ENCODE results near the gene SMIM14.

Gene SMIM14

DNA sequence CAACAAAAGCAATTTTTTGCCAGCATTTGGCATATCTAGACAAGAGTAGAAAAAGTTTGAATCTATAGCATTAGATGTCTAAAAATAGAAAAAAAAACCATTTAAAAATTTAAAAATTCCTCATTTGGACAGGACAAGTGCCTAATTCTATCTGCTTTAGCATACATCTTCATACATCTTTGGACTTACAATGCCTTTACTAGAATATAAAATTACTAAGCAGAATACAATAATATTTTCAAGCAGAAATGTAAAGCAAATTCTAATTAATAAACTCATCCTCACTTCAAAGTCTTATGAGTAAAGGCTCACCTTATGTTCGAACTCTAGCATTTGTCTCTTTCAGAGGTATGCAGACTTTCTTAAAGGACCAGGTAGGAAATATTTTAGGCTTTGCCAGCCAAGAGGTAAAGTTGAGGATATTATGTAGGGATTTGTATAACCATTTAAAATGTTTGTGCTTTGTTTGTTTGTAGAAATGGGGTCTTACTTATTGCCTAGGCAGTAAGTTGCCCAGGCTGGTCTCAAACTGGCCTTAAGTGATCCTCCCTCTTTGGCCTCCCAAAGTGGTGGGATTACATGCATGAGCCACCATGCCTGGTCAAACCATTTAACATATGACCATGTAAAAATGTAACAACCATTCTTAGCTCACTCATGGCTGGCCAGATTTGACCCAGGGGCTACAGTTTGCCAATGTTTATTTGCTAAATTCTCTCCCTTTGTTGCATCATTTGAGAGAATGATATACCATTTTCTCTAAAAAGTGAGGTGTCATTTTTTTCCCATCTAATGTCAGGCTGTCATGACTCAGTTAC, 140.5 kb downstream of the SMIM14 start:
- no peak overlapping the region for H3K27ac Mint-ChIP-seq
- H3K36me3 Mint-ChIP-seq (ENCODE audit: low read depth), result peaks cover 5% of the 10 kb centered on the region
- ATAC-seq (no peak), DNase-seq (no peak)
- H3K4me3 Mint-ChIP-seq, result no peak overlapping the region
- no peaks in the 10 kb centered on the region for H3K27me3 Mint-ChIP-seq
- no peaks in the 10 kb centered on the region for H3K4me1 Mint-ChIP-seq
- no peaks in the 10 kb centered on the region for H3K9me3 Mint-ChIP-seq

Data from activated naive CD8-positive, alpha-beta T cell treated with anti-CD3 and anti-CD28 coated beads, Interleukin-2, amount 50 U/mL, for 24 hours (primary cell).